ENCODE data around the gene MEGF9. TPM values are rescaled to one million over a fixed set of nuclear protein-coding genes. Genes with fewer than 3 reads are reported as not detected.

The MEGF9 gene
- total and polyA plus RNA-seq, 2 of the 13 experiments (the other 11 are each of a cell fraction or from before 2014, with no cell fraction given): 3.1 to 3.3 TPM

DNA sequence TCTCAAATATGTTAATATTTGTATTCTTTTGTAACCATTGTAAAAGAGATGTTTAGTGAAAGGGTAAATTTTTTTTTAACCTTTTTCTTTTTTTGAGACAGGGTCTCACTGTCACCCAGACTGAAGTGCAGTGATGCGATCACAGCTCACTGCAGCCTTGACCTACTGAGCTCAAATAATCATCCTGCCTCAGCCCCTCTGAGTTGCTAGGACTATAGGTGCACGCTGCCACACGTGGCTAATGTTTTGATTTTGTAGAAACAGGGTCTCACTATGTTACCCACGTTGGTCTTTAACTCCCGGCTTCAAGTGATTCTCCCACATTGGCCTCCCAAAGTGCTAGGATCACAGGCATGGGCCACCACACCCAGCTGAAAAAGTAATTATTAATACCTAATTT is 76.4 kb downstream of the MEGF9 start (continued):
- TF ChIP-seq, protein P1, sequence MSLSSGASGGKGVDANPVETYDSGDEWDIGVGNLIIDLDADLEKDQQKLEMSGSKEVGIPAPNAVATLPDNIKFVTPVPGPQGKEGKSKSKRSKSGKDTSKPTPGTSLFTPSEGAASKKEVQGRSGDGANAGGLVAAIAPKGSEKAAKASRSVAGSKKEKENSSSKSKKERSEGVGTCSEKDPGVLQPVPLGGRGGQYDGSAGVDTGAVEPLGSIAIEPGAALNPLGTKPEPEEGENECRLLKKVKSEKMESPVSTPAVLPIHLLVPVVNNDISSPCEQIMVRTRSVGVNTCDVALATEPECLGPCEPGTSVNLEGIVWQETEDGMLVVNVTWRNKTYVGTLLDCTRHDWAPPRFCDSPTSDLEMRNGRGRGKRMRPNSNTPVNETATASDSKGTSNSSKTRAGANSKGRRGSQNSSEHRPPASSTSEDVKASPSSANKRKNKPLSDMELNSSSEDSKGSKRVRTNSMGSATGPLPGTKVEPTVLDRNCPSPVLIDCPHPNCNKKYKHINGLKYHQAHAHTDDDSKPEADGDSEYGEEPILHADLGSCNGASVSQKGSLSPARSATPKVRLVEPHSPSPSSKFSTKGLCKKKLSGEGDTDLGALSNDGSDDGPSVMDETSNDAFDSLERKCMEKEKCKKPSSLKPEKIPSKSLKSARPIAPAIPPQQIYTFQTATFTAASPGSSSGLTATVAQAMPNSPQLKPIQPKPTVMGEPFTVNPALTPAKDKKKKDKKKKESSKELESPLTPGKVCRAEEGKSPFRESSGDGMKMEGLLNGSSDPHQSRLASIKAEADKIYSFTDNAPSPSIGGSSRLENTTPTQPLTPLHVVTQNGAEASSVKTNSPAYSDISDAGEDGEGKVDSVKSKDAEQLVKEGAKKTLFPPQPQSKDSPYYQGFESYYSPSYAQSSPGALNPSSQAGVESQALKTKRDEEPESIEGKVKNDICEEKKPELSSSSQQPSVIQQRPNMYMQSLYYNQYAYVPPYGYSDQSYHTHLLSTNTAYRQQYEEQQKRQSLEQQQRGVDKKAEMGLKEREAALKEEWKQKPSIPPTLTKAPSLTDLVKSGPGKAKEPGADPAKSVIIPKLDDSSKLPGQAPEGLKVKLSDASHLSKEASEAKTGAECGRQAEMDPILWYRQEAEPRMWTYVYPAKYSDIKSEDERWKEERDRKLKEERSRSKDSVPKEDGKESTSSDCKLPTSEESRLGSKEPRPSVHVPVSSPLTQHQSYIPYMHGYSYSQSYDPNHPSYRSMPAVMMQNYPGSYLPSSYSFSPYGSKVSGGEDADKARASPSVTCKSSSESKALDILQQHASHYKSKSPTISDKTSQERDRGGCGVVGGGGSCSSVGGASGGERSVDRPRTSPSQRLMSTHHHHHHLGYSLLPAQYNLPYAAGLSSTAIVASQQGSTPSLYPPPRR (CRISPR knock-in tag; IDR thresholded peaks at IDR 0.05; ENCODE audit: borderline replicate concordance): peak; percentile 36; the same call in 1 of the 2 replicates
- TF ChIP-seq, protein P2, sequence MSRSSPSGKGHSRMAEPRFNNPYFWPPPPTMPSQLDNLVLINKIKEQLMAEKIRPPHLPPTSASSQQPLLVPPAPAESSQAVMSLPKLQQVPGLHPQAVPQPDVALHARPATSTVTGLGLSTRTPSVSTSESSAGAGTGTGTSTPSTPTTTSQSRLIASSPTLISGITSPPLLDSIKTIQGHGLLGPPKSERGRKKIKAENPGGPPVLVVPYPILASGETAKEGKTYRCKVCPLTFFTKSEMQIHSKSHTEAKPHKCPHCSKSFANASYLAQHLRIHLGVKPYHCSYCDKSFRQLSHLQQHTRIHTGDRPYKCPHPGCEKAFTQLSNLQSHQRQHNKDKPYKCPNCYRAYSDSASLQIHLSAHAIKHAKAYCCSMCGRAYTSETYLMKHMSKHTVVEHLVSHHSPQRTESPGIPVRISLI (CRISPR knock-in tag; IDR thresholded peaks at IDR 0.05; ENCODE audit: borderline replicate concordance): 0 out of 2 replicates have a peak, but pooled peaks have one; percentile 1
- peak; percentile 54 for TF ChIP-seq RARA (CRISPR knock-in tag; IDR thresholded peaks at IDR 0.05)
- 0 out of 3 replicates have a peak, but pooled peaks have one; percentile 25 for TF ChIP-seq MXI1 (IDR thresholded peaks at IDR 0.05; ENCODE audit: borderline replicate concordance, low read depth, low read length)
- no peak for TF ChIP-seq NFE2L2 (IDR thresholded peaks at IDR 0.05; ENCODE audit: low read length)
- TF ChIP-seq RORA (CRISPR knock-in tag; IDR thresholded peaks at IDR 0.05): no peak
- peak; percentile 74 for TF ChIP-seq HNF4A (CRISPR knock-in tag; IDR thresholded peaks at IDR 0.05)
- TF ChIP-seq ZNF225 (CRISPR knock-in tag; IDR thresholded peaks at IDR 0.05): no peak
- no peak for TF ChIP-seq SKIL (CRISPR knock-in tag; IDR thresholded peaks at IDR 0.05; ENCODE audit: borderline replicate concordance)
- TF ChIP-seq MNT (IDR thresholded peaks at IDR 0.05): peak; percentile 73
- no peak for TF ChIP-seq ZNF281 (CRISPR knock-in tag; IDR thresholded peaks at IDR 0.05; ENCODE audit: borderline replicate concordance)
- TF ChIP-seq BORCS8-MEF2B (CRISPR knock-in tag; IDR thresholded peaks at IDR 0.05): no peak
- no peak for TF ChIP-seq ZNF296 (CRISPR knock-in tag; conservative IDR thresholded peaks at IDR 0.05)
- TF ChIP-seq, protein P3, sequence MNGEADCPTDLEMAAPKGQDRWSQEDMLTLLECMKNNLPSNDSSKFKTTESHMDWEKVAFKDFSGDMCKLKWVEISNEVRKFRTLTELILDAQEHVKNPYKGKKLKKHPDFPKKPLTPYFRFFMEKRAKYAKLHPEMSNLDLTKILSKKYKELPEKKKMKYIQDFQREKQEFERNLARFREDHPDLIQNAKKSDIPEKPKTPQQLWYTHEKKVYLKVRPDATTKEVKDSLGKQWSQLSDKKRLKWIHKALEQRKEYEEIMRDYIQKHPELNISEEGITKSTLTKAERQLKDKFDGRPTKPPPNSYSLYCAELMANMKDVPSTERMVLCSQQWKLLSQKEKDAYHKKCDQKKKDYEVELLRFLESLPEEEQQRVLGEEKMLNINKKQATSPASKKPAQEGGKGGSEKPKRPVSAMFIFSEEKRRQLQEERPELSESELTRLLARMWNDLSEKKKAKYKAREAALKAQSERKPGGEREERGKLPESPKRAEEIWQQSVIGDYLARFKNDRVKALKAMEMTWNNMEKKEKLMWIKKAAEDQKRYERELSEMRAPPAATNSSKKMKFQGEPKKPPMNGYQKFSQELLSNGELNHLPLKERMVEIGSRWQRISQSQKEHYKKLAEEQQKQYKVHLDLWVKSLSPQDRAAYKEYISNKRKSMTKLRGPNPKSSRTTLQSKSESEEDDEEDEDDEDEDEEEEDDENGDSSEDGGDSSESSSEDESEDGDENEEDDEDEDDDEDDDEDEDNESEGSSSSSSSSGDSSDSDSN (CRISPR knock-in tag; IDR thresholded peaks at IDR 0.05): no peak
